ENCODE results near the gene MTIF2. TPM values are rescaled to one million over a fixed set of nuclear protein-coding genes. Genes with fewer than 3 reads are reported as not detected.
"Not testable (repeated sequence)": the region's sequence is repeated elsewhere in the genome, so short reads cannot be mapped to it uniquely, and the experiment has no call there.

MTIF2 gene
- total RNA-seq, 2 donors from 2014 or later: 8.1 to 24.3 TPM

DNA sequence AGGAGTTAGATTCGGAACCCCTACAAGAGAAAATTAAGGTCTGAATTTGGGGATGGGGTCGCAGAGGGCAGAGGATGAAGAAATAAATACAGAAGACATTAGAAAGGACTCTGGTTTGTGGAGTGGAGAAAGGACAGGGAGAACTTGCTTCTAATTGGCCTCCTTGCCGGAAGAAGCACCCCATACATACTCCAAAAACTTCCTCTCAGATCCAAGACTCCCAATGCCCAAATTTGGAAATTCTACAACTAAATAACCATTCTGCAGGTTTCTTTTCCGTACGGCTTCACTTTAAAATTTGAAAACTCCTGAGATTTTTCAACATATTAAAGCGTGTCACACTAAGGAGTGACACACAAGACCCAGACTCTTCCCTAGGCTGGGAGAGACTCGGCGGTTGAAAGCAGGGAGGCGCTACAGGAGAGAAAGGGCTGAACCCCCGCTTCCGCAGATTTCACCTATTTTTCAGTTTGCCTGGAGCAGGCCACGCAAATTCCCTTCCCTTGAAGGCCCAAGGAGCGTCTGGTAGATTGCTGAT is 37.4 kb downstream of the MTIF2 start:
- Histone ChIP-seq H3K27ac (peak overlapping the region; percentile 93 to 97), H3K4me3 (peak overlapping the region; percentile 99), H3K9me3 (no peaks in the 10 kb centered on the region), H3K36me3 (peaks cover 23% of the 10 kb centered on the region), H3K4me1 (ENCODE audit: control insufficient read depth in 1 of 2, low read depth in 2 of 2) (peaks cover 16 to 27% of the 10 kb centered on the region in 2 donors), H3K27me3 (replicated peaks; ENCODE audit: insufficient read depth) (no peaks in the 10 kb centered on the region)
- TF ChIP-seq, protein P1, sequence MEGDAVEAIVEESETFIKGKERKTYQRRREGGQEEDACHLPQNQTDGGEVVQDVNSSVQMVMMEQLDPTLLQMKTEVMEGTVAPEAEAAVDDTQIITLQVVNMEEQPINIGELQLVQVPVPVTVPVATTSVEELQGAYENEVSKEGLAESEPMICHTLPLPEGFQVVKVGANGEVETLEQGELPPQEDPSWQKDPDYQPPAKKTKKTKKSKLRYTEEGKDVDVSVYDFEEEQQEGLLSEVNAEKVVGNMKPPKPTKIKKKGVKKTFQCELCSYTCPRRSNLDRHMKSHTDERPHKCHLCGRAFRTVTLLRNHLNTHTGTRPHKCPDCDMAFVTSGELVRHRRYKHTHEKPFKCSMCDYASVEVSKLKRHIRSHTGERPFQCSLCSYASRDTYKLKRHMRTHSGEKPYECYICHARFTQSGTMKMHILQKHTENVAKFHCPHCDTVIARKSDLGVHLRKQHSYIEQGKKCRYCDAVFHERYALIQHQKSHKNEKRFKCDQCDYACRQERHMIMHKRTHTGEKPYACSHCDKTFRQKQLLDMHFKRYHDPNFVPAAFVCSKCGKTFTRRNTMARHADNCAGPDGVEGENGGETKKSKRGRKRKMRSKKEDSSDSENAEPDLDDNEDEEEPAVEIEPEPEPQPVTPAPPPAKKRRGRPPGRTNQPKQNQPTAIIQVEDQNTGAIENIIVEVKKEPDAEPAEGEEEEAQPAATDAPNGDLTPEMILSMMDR (IDR thresholded peaks at IDR 0.05): no peak
- ATAC-seq (ENCODE audit: insufficient number of reproducible peaks, low FRiP score, low read depth) (no peak), DNase-seq (ENCODE audit: low spot score) (no peak)

DNA sequence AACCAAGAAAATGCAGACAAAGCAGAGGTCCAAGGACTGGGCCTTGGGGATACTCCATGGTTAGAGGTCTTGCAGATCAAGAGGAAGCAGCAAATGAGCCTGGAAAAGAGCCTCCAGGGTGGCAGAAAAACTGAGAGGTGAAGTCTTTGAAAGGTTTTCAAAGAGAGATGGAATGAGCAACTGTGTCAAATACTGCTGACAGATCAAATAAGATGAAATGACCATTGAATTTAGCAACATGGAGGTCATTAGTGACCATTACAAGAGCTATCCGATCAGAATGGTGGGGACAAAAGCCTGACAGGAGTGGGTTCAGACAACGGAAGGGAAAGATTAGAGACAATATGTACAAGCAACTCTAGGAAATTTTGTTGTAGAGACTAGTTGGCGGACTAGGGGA is 38.5 kb downstream of the MTIF2 start:
- ATAC-seq (ENCODE audit: insufficient number of reproducible peaks, low FRiP score, low read depth) (no peak), DNase-seq (ENCODE audit: low spot score) (no peak)
- Histone ChIP-seq H3K27me3 (replicated peaks; ENCODE audit: insufficient read depth) (no peaks in the 10 kb centered on the region), H3K27ac (no peak overlapping the region), H3K4me1 (ENCODE audit: control insufficient read depth in 1 of 2, low read depth in 2 of 2) (peaks cover 16 to 27% of the 10 kb centered on the region in 2 donors), H3K36me3 (peaks cover 18% of the 10 kb centered on the region), H3K4me3 (no peak overlapping the region), H3K9me3 (no peaks in the 10 kb centered on the region)
- TF ChIP-seq, protein P1 (IDR thresholded peaks at IDR 0.05): no peak

DNA sequence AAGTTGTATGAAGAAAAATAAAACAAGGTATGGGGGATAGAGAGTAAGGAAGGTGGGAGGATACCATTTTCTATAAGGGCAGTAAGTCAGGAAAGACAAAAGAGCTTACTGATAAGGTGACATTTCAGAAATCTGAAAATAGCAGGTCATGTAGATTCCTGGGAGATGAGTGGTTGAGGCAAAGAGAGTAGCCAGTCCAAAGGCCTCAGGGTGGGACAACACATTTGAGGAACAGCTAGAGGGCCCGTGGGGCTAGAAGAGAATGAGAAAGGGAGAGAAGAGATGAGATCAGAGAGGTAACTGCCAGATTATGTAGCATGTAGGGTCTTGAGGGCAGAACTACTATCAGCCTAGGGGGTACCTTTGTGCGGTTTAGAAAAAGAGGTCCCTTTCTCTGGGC is 39.8 kb downstream of the MTIF2 start:
- no peak for DNase-seq (ENCODE audit: low spot score)
- no peak overlapping the region for H3K4me3 ChIP-seq
- H3K27me3 ChIP-seq (replicated peaks; ENCODE audit: insufficient read depth): no peaks in the 10 kb centered on the region
- H3K36me3 ChIP-seq: peaks cover 4% of the 10 kb centered on the region
- ATAC-seq (ENCODE audit: insufficient number of reproducible peaks, low FRiP score, low read depth): no peak
- TF ChIP-seq, protein P1 (IDR thresholded peaks at IDR 0.05): no peak
- no peaks in the 10 kb centered on the region for H3K9me3 ChIP-seq
- peaks cover 12 to 16% of the 10 kb centered on the region in 2 donors for H3K4me1 ChIP-seq (ENCODE audit: control insufficient read depth in 1 of 2, low read depth in 2 of 2)
- no peak overlapping the region for H3K27ac ChIP-seq

DNA sequence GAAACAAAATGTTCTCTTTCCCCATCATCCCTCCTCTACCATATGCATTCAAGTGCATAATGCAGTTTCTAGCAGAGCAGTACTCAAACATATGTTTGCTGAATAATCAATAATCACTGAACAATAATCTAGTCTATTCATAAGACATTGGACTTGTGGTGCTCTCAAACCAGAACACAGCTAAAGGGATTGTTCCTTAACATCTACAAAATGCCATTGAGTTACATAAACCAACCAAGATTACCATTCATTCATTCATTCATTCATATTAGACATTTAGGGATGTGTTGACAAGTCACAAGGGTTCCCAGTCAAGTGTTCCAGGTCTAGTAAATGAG is 40.8 kb downstream of the MTIF2 start:
- Histone ChIP-seq H3K4me1 (ENCODE audit: control insufficient read depth in 1 of 2, low read depth in 2 of 2) (peaks cover 4 to 6% of the 10 kb centered on the region in 2 donors), H3K36me3 (no peaks in the 10 kb centered on the region), H3K27ac (no peak overlapping the region), H3K27me3 (replicated peaks; ENCODE audit: insufficient read depth) (no peaks in the 10 kb centered on the region), H3K4me3 (no peak overlapping the region), H3K9me3 (no peaks in the 10 kb centered on the region)
- DNase-seq (ENCODE audit: low spot score) (no peak), ATAC-seq (ENCODE audit: insufficient number of reproducible peaks, low FRiP score, low read depth) (no peak)
- TF ChIP-seq, protein P1 (IDR thresholded peaks at IDR 0.05): no peak

DNA sequence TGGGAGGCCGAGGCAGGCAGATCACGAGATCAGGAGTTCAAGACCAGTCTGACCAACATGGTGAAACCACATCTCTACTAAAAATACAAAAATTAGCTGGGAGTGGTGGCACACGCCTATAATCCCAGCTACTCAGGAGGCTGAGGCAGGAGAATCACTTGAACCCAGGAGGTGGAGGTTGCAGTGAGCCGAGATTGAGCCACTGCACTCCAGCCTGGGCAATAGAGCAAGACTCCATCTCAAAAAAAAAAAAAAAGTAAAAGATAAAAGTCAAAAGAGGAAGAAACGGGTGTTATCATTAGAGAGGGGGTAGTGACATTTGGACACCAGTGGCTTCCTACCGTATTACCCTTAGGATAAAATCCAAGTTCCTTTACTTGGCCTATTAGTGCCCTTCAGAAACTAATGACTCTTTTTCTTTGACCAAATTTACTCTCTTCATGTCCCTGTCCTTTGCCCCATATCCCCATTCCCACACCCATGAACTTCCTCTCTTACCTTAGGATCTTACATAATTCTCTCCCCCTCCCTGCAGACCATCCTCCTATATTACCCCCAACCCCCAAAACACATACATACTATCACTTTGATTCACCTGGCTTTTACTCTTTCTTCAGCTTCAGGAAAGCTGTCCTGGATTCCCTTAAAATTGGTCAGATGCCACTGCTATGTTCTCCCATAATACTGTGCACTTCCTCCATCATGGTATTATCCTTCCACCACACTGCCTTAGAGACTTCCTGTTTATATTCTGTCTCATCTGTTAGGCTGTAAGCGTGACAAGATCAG is 41.4 kb downstream of the MTIF2 start:
- H3K4me3 ChIP-seq; H3K4me1 ChIP-seq (ENCODE audit: control insufficient read depth in 1 of 2, low read depth in 2 of 2); ATAC-seq (ENCODE audit: insufficient number of reproducible peaks, low FRiP score, low read depth); H3K27me3 ChIP-seq (replicated peaks; ENCODE audit: insufficient read depth); H3K9me3 ChIP-seq; DNase-seq (ENCODE audit: low spot score); H3K27ac ChIP-seq; H3K36me3 ChIP-seq: not testable (repeated sequence)
